K562 (cell line): ENCODE results near the gene HEXIM1. TPM values are rescaled to one million over a fixed set of nuclear protein-coding genes. Genes with fewer than 3 reads are reported as not detected.

Source experiments
- FOXA3 ChIP-seq, 2 experiments: fragments of 450-650 bp in 1 of 2; sonication (generic) in 1 of 2; formaldehyde crosslinking; IDR thresholded peaks in 1 of 2; conservative IDR thresholded peaks in 1 of 2; 2 replicates each; pipeline versions ENCODE4 v1.4.0 to v1.8.0; 2020 to 2022; ENCODE audit warnings: mild to moderate bottlenecking in 2 of 2, missing genetic modification reagents in 1 of 2
- JUND ChIP-seq, 2 experiments: IDR thresholded peaks; 2 replicates in 1 of 2; 3 replicates in 1 of 2; pipeline ENCODE4 v1.6.1; 2011; ENCODE audit warnings: borderline replicate concordance in 2 of 2, low read depth in 2 of 2, low read length in 2 of 2, improper control_type of control experiment in 1 of 2, missing biosample characterization in 1 of 2, missing genetic modification characterization in 1 of 2, missing genetic modification reagents in 1 of 2
- polyA plus RNA-seq, 8 experiments: library from polyadenylated mRNA; depleted of rRNA in 4 of 8; stranded (reverse) in 5 of 8; unstranded in 3 of 8; fragments of >200 nt; fragmentation: Nextera tagmentation in 2 of 8; fragmentation: Illumina TruSeq in 1 of 8; extraction: Ambion mirVana in 2 of 8; extraction: Trizol in 1 of 8; gene quantifications; 2 replicates each; pipeline versions ENCODE4 v1.2.1 to v1.2.3, GENCODE V29; 2011 to 2014; ENCODE audit warnings: inconsistent platforms in 1 of 8, missing spikeins in 1 of 8
- total RNA-seq, 7 experiments: library from RNA; depleted of rRNA in 6 of 7; stranded (reverse); fragments of >200 nt in 6 of 7; fragmentation: Illumina TruSeq in 2 of 7; extraction: Trizol in 2 of 7; gene quantifications; 2 replicates each; pipeline versions ENCODE4 v1.2.1 to v1.2.3, GENCODE V29; 2011 to 2021; ENCODE audit warnings: low replicate concordance in 1 of 7
- TF ChIP-seq, protein P1 (sequence below), 2 experiments: fragments of 450-650 bp; IDR thresholded peaks; 2 replicates each; pipeline ENCODE4 v1.6.1; 2018; ENCODE audit warnings: mild to moderate bottlenecking in 2 of 2, low read depth in 1 of 2; ENCODE audit not compliant: partially characterized antibody in 2 of 2
- TF ChIP-seq, protein P2 (sequence below): fragments of 250-450 bp; sonication (Bioruptor Pico); IDR thresholded peaks from 2 replicates; pipeline ENCODE4 v1.4.0; 2020; ENCODE audit warnings: mild to moderate bottlenecking, moderate library complexity

The HEXIM1 gene
- total and polyA plus RNA-seq, 9 of the 15 experiments (the other 6 are each of a cell fraction or from before 2014, with no cell fraction given) = 1.4 to 28.3 (median 9.1) TPM

DNA sequence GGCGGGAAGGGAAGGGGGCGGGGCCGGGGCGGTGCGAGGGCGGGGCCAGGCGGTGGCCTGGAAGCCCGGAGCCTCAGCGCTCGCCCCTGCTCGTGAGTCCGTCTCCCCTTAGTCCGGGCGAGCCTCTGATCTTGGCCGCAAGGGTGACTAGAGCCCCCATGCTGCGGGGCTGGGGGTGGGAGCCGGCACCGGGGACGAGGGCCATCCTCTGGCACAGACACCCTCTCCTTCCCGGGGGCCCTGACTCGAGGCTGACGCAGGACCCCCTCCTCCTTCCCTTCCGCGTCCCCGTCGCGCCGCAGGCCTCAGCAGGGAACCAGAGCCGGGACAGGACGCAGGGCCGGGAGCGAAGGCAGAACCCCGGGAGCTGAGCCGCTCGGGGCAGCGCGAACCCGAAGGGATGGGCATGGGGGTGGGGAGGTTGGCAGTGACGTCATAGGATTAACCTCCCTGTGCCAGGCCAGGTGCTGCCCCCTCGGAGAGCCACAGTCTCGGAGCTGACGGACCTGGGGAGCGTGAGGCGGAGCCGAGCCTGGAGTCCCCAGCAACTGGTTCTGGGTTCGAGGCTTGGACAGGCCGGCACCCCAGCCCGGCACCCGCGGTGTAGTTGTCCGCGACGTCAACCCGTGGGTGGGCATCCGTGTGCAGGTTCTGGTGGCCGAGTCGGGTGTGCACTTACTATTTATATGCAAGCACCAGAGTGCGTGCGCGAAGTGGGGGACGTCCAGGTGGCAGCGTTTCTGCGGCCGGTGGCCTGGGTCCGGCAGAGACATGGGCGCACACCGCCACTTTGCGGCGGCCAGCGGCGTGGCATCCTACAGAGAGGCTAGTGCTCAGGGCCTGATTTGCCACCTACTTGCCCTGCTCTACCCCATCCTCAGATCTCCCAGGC lies 15.5 kb upstream of the HEXIM1 start (continued):
- TF ChIP-seq, protein P1, sequence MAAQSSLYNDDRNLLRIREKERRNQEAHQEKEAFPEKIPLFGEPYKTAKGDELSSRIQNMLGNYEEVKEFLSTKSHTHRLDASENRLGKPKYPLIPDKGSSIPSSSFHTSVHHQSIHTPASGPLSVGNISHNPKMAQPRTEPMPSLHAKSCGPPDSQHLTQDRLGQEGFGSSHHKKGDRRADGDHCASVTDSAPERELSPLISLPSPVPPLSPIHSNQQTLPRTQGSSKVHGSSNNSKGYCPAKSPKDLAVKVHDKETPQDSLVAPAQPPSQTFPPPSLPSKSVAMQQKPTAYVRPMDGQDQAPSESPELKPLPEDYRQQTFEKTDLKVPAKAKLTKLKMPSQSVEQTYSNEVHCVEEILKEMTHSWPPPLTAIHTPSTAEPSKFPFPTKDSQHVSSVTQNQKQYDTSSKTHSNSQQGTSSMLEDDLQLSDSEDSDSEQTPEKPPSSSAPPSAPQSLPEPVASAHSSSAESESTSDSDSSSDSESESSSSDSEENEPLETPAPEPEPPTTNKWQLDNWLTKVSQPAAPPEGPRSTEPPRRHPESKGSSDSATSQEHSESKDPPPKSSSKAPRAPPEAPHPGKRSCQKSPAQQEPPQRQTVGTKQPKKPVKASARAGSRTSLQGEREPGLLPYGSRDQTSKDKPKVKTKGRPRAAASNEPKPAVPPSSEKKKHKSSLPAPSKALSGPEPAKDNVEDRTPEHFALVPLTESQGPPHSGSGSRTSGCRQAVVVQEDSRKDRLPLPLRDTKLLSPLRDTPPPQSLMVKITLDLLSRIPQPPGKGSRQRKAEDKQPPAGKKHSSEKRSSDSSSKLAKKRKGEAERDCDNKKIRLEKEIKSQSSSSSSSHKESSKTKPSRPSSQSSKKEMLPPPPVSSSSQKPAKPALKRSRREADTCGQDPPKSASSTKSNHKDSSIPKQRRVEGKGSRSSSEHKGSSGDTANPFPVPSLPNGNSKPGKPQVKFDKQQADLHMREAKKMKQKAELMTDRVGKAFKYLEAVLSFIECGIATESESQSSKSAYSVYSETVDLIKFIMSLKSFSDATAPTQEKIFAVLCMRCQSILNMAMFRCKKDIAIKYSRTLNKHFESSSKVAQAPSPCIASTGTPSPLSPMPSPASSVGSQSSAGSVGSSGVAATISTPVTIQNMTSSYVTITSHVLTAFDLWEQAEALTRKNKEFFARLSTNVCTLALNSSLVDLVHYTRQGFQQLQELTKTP (IDR thresholded peaks at IDR 0.05; ENCODE audit: low read depth in 1 of 2, partially characterized antibody in 2 of 2) = no peak
- TF ChIP-seq, protein P2, sequence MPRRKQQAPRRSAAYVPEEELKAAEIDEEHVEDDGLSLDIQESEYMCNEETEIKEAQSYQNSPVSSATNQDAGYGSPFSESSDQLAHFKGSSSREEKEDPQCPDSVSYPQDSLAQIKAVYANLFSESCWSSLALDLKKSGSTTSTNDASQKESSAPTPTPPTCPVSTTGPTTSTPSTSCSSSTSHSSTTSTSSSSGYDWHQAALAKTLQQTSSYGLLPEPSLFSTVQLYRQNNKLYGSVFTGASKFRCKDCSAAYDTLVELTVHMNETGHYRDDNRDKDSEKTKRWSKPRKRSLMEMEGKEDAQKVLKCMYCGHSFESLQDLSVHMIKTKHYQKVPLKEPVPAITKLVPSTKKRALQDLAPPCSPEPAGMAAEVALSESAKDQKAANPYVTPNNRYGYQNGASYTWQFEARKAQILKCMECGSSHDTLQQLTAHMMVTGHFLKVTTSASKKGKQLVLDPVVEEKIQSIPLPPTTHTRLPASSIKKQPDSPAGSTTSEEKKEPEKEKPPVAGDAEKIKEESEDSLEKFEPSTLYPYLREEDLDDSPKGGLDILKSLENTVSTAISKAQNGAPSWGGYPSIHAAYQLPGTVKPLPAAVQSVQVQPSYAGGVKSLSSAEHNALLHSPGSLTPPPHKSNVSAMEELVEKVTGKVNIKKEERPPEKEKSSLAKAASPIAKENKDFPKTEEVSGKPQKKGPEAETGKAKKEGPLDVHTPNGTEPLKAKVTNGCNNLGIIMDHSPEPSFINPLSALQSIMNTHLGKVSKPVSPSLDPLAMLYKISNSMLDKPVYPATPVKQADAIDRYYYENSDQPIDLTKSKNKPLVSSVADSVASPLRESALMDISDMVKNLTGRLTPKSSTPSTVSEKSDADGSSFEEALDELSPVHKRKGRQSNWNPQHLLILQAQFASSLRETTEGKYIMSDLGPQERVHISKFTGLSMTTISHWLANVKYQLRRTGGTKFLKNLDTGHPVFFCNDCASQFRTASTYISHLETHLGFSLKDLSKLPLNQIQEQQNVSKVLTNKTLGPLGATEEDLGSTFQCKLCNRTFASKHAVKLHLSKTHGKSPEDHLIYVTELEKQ (CRISPR knock-in tag) = no peak
- no peak for TF ChIP-seq FOXA3 (CRISPR knock-in tag; conservative IDR thresholded peaks at IDR 0.05 in 1 of 2, IDR thresholded peaks at IDR 0.05 in 1 of 2)
- TF ChIP-seq JUND (IDR thresholded peaks at IDR 0.05; ENCODE audit: borderline replicate concordance, low read depth, low read length) = peak; percentile 61
- TF ChIP-seq JUND (tag; IDR thresholded peaks at IDR 0.05; ENCODE audit: borderline replicate concordance, low read depth, low read length) = peak; percentile 81; the same call in 2 of the 3 replicates
